Measurements from ENCODE around the gene AWAT2. TPM values are rescaled to one million over a fixed set of nuclear protein-coding genes. Genes with fewer than 3 reads are reported as not detected.

AWAT2 gene
- total RNA-seq (2022; extraction: Qiagen RNA extraction; ENCODE audit: low read depth) = not detected in 5 replicates

DNA sequence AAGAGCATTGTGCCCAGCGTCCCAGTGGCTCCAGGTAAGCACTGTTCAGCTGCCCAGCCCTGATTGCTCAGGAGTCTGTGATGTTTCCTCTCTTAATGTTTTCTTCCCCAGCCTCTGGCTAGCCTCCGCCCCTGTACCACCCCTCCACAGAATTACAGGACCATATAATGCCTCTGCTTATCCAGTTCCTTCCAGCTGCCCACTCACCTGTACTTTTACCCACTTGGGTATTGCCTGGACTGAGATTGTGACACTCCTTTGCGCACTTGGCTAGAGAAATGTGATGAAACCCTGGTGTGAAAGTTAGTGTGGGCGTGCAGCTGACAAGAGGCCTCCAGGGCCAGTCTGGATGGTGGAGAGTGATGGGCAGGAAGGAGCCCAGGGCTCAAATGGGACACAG, at the start of gene AWAT2:
Gene AWAT2, minus strand, starts transcription at position 14 of the 400 bp plus-strand sequence. Its CDS starts 6 bp downstream, at position 8.

GRCh38 chrX:70062076-70062475, 12.3 kb upstream of the AWAT2 start, which contains the start of gene OTUD6A:
Gene OTUD6A, plus strand, starts transcription at chrX:70062457. Its CDS starts 68 bp downstream, at chrX:70062525.

Other genes starting within 250 kb of the AWAT2 start
- gene OTUD6A, start 12.5 kb upstream of the AWAT2 start, total RNA-seq (2022; extraction: Qiagen RNA extraction; ENCODE audit: low read depth) = not detected in 5 replicates
- gene IGBP1, start 83.5 kb upstream of the AWAT2 start, total RNA-seq (2022; extraction: Qiagen RNA extraction; ENCODE audit: low read depth) = 57.9 to 70.7 TPM (median 66.1 TPM) in 5 replicates
- gene DGAT2L6, start 127.5 kb upstream of the AWAT2 start, total RNA-seq (2022; extraction: Qiagen RNA extraction; ENCODE audit: low read depth) = not detected in 5 replicates
- not detected in 5 replicates for gene AWAT1, start 184.7 kb upstream of the AWAT2 start, total RNA-seq (2022; extraction: Qiagen RNA extraction; ENCODE audit: low read depth)
- 0.05 TPM in 1 of 5 replicates, not detected in the others for gene P2RY4, start 210.3 kb upstream of the AWAT2 start, total RNA-seq (2022; extraction: Qiagen RNA extraction; ENCODE audit: low read depth)
- not detected in 5 replicates for gene ARR3, start 218.4 kb upstream of the AWAT2 start, total RNA-seq (2022; extraction: Qiagen RNA extraction; ENCODE audit: low read depth)
- gene RAB41, start 232.2 kb upstream of the AWAT2 start, total RNA-seq (2022; extraction: Qiagen RNA extraction; ENCODE audit: low read depth) = not detected in 5 replicates
- 86.7 to 108 TPM (median 89.1 TPM) in 5 replicates for gene PDZD11, start 240.0 kb upstream of the AWAT2 start, total RNA-seq (2022; extraction: Qiagen RNA extraction; ENCODE audit: low read depth)
- 23.3 to 32.5 TPM (median 31.5 TPM) in 5 replicates for gene KIF4A, start 240.2 kb upstream of the AWAT2 start, total RNA-seq (2022; extraction: Qiagen RNA extraction; ENCODE audit: low read depth)